Adrenal gland (tissue), 5 donors: ENCODE results near the gene PYGB.

Source experiments
- POLR2A ChIP-seq, 2 donors: fragments of 450-650 bp; IDR thresholded peaks; one replicate each; pipeline ENCODE4 v1.6.1; 2017; ENCODE audit warnings: antibody characterized with exemption in 2 of 2, mild to moderate bottlenecking in 2 of 2, moderate library complexity in 1 of 2
- TF ChIP-seq, protein P1 (sequence below), 6 experiments: fragments of 450-650 bp in 4 of 6; fragments of 200-600 bp in 2 of 6; sonication (generic) in 1 of 6; IDR thresholded peaks; 1 replicate in 5 of 6; 2 replicates in 1 of 6; pipeline versions ENCODE4 v1.5.1 to v1.8.0; 2016 to 2021; ENCODE audit warnings: antibody characterized with exemption in 6 of 6, mild to moderate bottlenecking in 2 of 6, moderate library complexity in 1 of 6
- donor health status: DM: no; HTN: no; CAD: no.

DNA sequence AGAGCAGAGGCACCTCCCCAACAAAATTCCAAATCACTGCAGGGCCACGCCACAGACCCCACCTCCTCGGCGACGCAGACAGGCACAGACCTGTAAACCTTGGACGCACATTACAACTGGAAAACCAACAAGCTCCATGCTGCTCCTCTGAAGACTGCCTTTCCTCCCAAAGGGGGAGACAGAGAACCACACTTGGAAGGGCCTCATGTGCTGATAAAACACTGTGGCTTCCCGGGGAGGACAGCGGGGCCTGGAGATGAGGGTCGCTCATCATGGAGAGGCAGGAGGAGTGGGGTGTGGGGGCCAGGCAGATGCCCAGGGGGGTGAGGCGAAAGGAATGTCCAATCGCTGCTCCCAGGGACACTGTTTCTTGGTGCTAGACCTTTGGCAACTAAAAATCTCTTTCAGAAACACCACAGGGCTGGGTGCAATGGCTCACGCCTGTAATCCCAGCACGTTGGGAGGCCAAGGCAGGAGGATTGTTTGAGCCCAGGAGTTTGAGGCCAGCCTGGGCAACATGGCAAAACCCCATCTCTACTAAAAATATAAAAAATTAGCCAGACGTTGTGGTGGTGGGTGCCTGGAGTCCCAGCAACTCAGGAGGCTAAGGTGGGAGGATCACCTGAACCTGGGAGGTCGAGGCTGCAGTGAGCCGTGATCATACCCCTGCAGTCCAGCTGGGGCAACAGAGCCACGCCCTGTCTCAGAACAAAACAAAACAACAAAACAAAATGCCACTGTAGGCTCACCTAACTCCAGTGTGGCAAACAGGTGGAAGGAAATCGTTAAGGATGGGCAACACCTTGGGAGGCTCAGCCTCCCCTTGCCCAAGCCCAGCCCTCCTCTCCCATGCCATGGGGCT is 88.9 kb downstream of the PYGB start:
- TF ChIP-seq, protein P1, sequence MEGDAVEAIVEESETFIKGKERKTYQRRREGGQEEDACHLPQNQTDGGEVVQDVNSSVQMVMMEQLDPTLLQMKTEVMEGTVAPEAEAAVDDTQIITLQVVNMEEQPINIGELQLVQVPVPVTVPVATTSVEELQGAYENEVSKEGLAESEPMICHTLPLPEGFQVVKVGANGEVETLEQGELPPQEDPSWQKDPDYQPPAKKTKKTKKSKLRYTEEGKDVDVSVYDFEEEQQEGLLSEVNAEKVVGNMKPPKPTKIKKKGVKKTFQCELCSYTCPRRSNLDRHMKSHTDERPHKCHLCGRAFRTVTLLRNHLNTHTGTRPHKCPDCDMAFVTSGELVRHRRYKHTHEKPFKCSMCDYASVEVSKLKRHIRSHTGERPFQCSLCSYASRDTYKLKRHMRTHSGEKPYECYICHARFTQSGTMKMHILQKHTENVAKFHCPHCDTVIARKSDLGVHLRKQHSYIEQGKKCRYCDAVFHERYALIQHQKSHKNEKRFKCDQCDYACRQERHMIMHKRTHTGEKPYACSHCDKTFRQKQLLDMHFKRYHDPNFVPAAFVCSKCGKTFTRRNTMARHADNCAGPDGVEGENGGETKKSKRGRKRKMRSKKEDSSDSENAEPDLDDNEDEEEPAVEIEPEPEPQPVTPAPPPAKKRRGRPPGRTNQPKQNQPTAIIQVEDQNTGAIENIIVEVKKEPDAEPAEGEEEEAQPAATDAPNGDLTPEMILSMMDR (IDR thresholded peaks at IDR 0.05) = peak in 3 of 6 experiments; percentile 19 to 37 (median 21)
- TF ChIP-seq POLR2A (IDR thresholded peaks at IDR 0.05) = no peak
